PC-3 (cell line): Measurements from ENCODE around the gene PCDH1. TPM values are rescaled to one million over a fixed set of nuclear protein-coding genes. Genes with fewer than 3 reads are reported as not detected.

Source experiments
- ATAC-seq: fragments of 200-7000 bp; cut with Tn5 transposase; 2 replicates; pipeline ENCODE4 v1.9.1; 2020; ENCODE audit warnings: mild to moderate bottlenecking, moderate library complexity
- BruUV-seq: library from RNA; stranded (reverse); fragments of 400-500 nt; replicated peaks from 2 replicates; lab custom pipeline; 2021; lab: Mats Ljungman, UMichigan
- CTCF ChIA-PET: fragments of 300-600 bp; sonication (Branson Sonifier 250); formaldehyde crosslinking; loops from one replicate; lab custom pipeline; 2022; ENCODE audit warnings: antibody characterized with exemption; lab: Charles Lee
- POLR2A ChIA-PET: fragments of 300-600 bp; sonication (Branson Sonifier 250); formaldehyde crosslinking; loops from one replicate; lab custom pipeline; 2022; ENCODE audit warnings: antibody characterized with exemption; ENCODE audit not compliant: unreplicated experiment; lab: Charles Lee
- DNase-seq: peaks from one replicate; pipeline ENCODE4 v3.0.0-alpha.2; 2015
- H2AFZ ChIP-seq: fragments of 300-600 bp; sonication (generic); 2 replicates; pipeline ENCODE4 v1.6.0; 2016; ENCODE audit warnings: antibody characterized with exemption, low read length
- H3F3A ChIP-seq: fragments of 300-600 bp; sonication (generic); one replicate; pipeline ENCODE4 v1.6.0; 2017; ENCODE audit warnings: antibody characterized with exemption, low read length, control low read depth, mild to moderate bottlenecking; ENCODE audit not compliant: unreplicated experiment
- H3K27ac ChIP-seq: fragments of 300-600 bp; sonication (generic); 2 replicates; pipeline ENCODE4 v1.5.1; 2016; ENCODE audit warnings: mild to moderate bottlenecking, low read length
- H3K27me3 ChIP-seq: fragments of 300-600 bp; sonication (generic); 2 replicates; pipeline ENCODE4 v1.6.1; 2016; ENCODE audit warnings: low read length, mixed read lengths
- H3K36me3 ChIP-seq: fragments of 300-600 bp; sonication (generic); 2 replicates; pipeline ENCODE4 v1.6.1; 2016; ENCODE audit warnings: low read depth, mixed run types, low read length, mixed read lengths
- H3K4me1 ChIP-seq: fragments of 300-600 bp; sonication (generic); 2 replicates; pipeline ENCODE4 v1.5.1; 2016; ENCODE audit warnings: low read length; ENCODE audit not compliant: insufficient read depth
- H3K4me2 ChIP-seq: fragments of 300-600 bp; sonication (generic); 2 replicates; pipeline ENCODE4 v1.6.0; 2016; ENCODE audit warnings: low read length
- H3K4me3 ChIP-seq: fragments of 300-600 bp; sonication (generic); 2 replicates; pipeline ENCODE4 v1.5.1; 2016; ENCODE audit warnings: mild to moderate bottlenecking, low read length, mixed read lengths
- H3K79me2 ChIP-seq: fragments of 300-600 bp; sonication (generic); 2 replicates; pipeline ENCODE4 v1.6.1; 2017; ENCODE audit warnings: low read length, mixed read lengths
- H3K9ac ChIP-seq: fragments of 300-600 bp; sonication (generic); 2 replicates; pipeline ENCODE4 v1.6.0; 2016; ENCODE audit warnings: mild to moderate bottlenecking, low read length
- H3K9me2 ChIP-seq: fragments of 300-600 bp; sonication (generic); replicated peaks from 2 replicates; pipeline ENCODE4 v1.6.1; 2016; ENCODE audit warnings: mixed run types, low read length, mixed read lengths
- H3K9me3 ChIP-seq: fragments of 300-600 bp; sonication (generic); 2 replicates; pipeline ENCODE4 v1.6.1; 2016; ENCODE audit warnings: low read length, mixed read lengths
- H4K20me1 ChIP-seq: fragments of 300-600 bp; sonication (generic); 2 replicates; pipeline ENCODE4 v1.6.1; 2016; ENCODE audit warnings: low read length, mixed read lengths
- CTCF ChIP-seq: fragments of 300-600 bp; sonication (generic); conservative IDR thresholded peaks from 2 replicates; pipeline ENCODE4 v1.5.1; 2017; ENCODE audit warnings: antibody characterized with exemption, low read depth, mild to moderate bottlenecking, low read length
- EZH2 ChIP-seq: fragments of 300-600 bp; sonication (generic); IDR thresholded peaks from one replicate; pipeline ENCODE4 v1.6.1; 2017; ENCODE audit warnings: antibody characterized with exemption, mild to moderate bottlenecking, low read length; ENCODE audit not compliant: unreplicated experiment
- EZH2phosphoT487 ChIP-seq: fragments of 300-600 bp; sonication (generic); IDR thresholded peaks from 2 replicates; pipeline ENCODE4 v1.6.1; 2018; ENCODE audit warnings: mild to moderate bottlenecking, antibody characterized with exemption, low read length, borderline replicate concordance
- intact Hi-C: fragments of 100-400 bp; cut with micrococcal nuclease; formaldehyde crosslinking; loops from 2 replicates; pipeline ENCODE4 v1.9.0; 2023
- total RNA-seq: library from RNA; depleted of rRNA; stranded (reverse); fragments of >200 nt; gene quantifications from 2 replicates; pipeline ENCODE4 v1.2.3, GENCODE V29; 2014

The PCDH1 gene
- total RNA-seq, 1 experiment from 2014 or later = 55.8 TPM

GRCh38 chr5:141861194-141861593, 17.0 kb downstream of the PCDH1 start:
- H2AFZ ChIP-seq = no peak overlapping the region
- no peak overlapping the region for H3K4me3 ChIP-seq
- no peak overlapping the region for H3K4me2 ChIP-seq
- no peak for ATAC-seq
- H3K9me2 ChIP-seq = no peaks in the 10 kb centered on the region
- BruUV-seq = no TSS peak
- ChIA-PET CTCF (no interaction called here), POLR2A (no interaction called here)
- no peak overlapping the region for H3K27ac ChIP-seq
- H3K27me3 ChIP-seq = no peaks in the 10 kb centered on the region
- H4K20me1 ChIP-seq = no peaks in the 10 kb centered on the region
- H3K36me3 ChIP-seq = peaks cover 14% of the 10 kb centered on the region; the same call in 1 of the 2 replicates
- no peak overlapping the region for H3K9ac ChIP-seq
- intact Hi-C loops = no loop called here
- H3K9me3 ChIP-seq = no peaks in the 10 kb centered on the region
- peaks cover 8% of the 10 kb centered on the region for H3K79me2 ChIP-seq
- TF ChIP-seq EZH2phosphoT487 (no peak), CTCF (no peak)
- H3K4me1 ChIP-seq = peaks cover 14% of the 10 kb centered on the region
- no peaks in the 10 kb centered on the region for H3F3A ChIP-seq
- DNase-seq = no peak

GRCh38 chr5:141858079-141858765, 20.0 kb downstream of the PCDH1 start:
- Histone ChIP-seq H3K4me2 (no peak overlapping the region), H3K9me2 (no peaks in the 10 kb centered on the region), H3K36me3 (no peaks in the 10 kb centered on the region), H3K27me3 (no peaks in the 10 kb centered on the region), H3K79me2 (no peaks in the 10 kb centered on the region), H3K4me1 (no peaks in the 10 kb centered on the region), H3K9ac (no peak overlapping the region), H3F3A (no peaks in the 10 kb centered on the region), H3K27ac (no peak overlapping the region), H2AFZ (no peak overlapping the region), H4K20me1 (no peaks in the 10 kb centered on the region), H3K9me3 (no peaks in the 10 kb centered on the region), H3K4me3 (no peak overlapping the region)
- intact Hi-C loops = no loop called here
- ATAC-seq = no peak
- no peak for DNase-seq
- ChIA-PET POLR2A (interaction anchor here (0.6 kb wide), 1 partner anchor 1512 kb away, joined by 4 read pairs; the partner anchor contains the start of gene HBEGF), CTCF (no interaction called here)
- no peak for TF ChIP-seq CTCF
- no peak for TF ChIP-seq EZH2
- TF ChIP-seq EZH2phosphoT487 = no peak
- no TSS peak for BruUV-seq

- CTCF ChIA-PET = no interaction called here
Observed at GRCh38 chr5:141857226-141857625, 21.0 kb downstream of the PCDH1 start.

More at GRCh38 chr5:141857226-141857625, 21.0 kb downstream of the PCDH1 start:
- Histone ChIP-seq H3K36me3 (no peaks in the 10 kb centered on the region), H4K20me1 (no peaks in the 10 kb centered on the region), H3K9me2 (no peaks in the 10 kb centered on the region), H3K4me2 (no peak overlapping the region), H3K4me1 (no peaks in the 10 kb centered on the region), H2AFZ (no peak overlapping the region), H3K79me2 (no peaks in the 10 kb centered on the region), H3K27me3 (no peaks in the 10 kb centered on the region), H3K27ac (no peak overlapping the region), H3F3A (no peaks in the 10 kb centered on the region), H3K9me3 (no peaks in the 10 kb centered on the region), H3K9ac (no peak overlapping the region), H3K4me3 (no peak overlapping the region)
- no peak for ATAC-seq
- POLR2A ChIA-PET = interaction anchor here (0.6 kb wide), 1 partner anchor 1511 kb away, joined by 4 read pairs; the partner anchor contains the start of gene HBEGF
- BruUV-seq = no TSS peak
- TF ChIP-seq EZH2 (no peak), EZH2phosphoT487 (no peak), CTCF (no peak)
- DNase-seq = no peak
- intact Hi-C loops = no loop called here
